DOHH2 (cell line): Measurements from ENCODE around the gene MRTFB.

Experiments used
- H3F3A ChIP-seq: fragments of 200-600 bp; sonication (generic), shearing (Covaris generic); 2 replicates; pipeline ENCODE4 v1.6.0; 2016; ENCODE audit warnings: antibody characterized with exemption, mild to moderate bottlenecking; ENCODE audit not compliant: control insufficient read depth, insufficient read depth
- H3K27ac ChIP-seq: fragments of 200-600 bp; sonication (generic); 2 replicates; pipeline ENCODE4 v1.5.1; 2014; ENCODE audit warnings: low read depth, mild to moderate bottlenecking, low read length, moderate library complexity
- H3K27me3 ChIP-seq: fragments of 200-600 bp; sonication (generic); 2 replicates; pipeline ENCODE4 v1.6.1; 2014; ENCODE audit warnings: mild to moderate bottlenecking, low read length, mixed read lengths; ENCODE audit not compliant: control insufficient read depth
- H3K36me3 ChIP-seq: fragments of 200-600 bp; sonication (generic); 2 replicates; pipeline ENCODE4 v1.6.1; 2014; ENCODE audit warnings: mild to moderate bottlenecking, low read length, moderate library complexity, mixed read lengths; ENCODE audit not compliant: control insufficient read depth
- H3K4me1 ChIP-seq: fragments of 200-600 bp; sonication (generic); 2 replicates; pipeline ENCODE4 v1.6.1; 2014; ENCODE audit warnings: mild to moderate bottlenecking, low read length, mixed read lengths; ENCODE audit not compliant: control insufficient read depth
- H3K4me2 ChIP-seq: fragments of 200-600 bp; sonication (generic); 2 replicates; pipeline ENCODE4 v1.6.0; 2014; ENCODE audit warnings: mild to moderate bottlenecking, low read length, moderate library complexity
- H3K4me3 ChIP-seq: fragments of 200-600 bp; sonication (generic); 2 replicates; pipeline ENCODE4 v1.5.1; 2014; ENCODE audit warnings: mild to moderate bottlenecking, low read length, mixed read lengths
- H3K79me2 ChIP-seq: fragments of 200-600 bp; sonication (generic); 2 replicates; pipeline ENCODE4 v1.6.1; 2014; ENCODE audit warnings: mild to moderate bottlenecking, low read length, mixed read lengths; ENCODE audit not compliant: control insufficient read depth
- H3K9me2 ChIP-seq: fragments of 200-600 bp; sonication (generic); replicated peaks from 2 replicates; pipeline ENCODE4 v1.6.1; 2014; ENCODE audit warnings: mild to moderate bottlenecking, low read length, mixed read lengths; ENCODE audit not compliant: control insufficient read depth
- H3K9me3 ChIP-seq: fragments of 200-600 bp; sonication (generic); 2 replicates; pipeline ENCODE4 v1.6.1; 2014; ENCODE audit warnings: antibody characterized with exemption, low read length, mixed read lengths; ENCODE audit not compliant: control insufficient read depth, insufficient read depth
- H4K20me1 ChIP-seq: fragments of 200-600 bp; sonication (generic); 2 replicates; pipeline ENCODE4 v1.6.0; 2014; ENCODE audit warnings: low read depth, mild to moderate bottlenecking, antibody characterized with exemption, low read length, moderate library complexity; ENCODE audit not compliant: control insufficient read depth, insufficient read depth
- CTCF ChIP-seq: fragments of 200-600 bp; sonication (generic); IDR thresholded peaks from one replicate; pipeline ENCODE4 v1.5.1; 2014; ENCODE audit warnings: antibody characterized with exemption, mild to moderate bottlenecking, low read depth, low read length; ENCODE audit not compliant: poor library complexity, severe bottlenecking
- EZH2phosphoT487 ChIP-seq: fragments of 200-600 bp; sonication (generic); IDR thresholded peaks from 2 replicates; pipeline ENCODE4 v1.6.1; 2017; ENCODE audit warnings: borderline replicate concordance, mild to moderate bottlenecking, antibody characterized with exemption, low read length, moderate library complexity, mixed read lengths

The MRTFB gene

DNA sequence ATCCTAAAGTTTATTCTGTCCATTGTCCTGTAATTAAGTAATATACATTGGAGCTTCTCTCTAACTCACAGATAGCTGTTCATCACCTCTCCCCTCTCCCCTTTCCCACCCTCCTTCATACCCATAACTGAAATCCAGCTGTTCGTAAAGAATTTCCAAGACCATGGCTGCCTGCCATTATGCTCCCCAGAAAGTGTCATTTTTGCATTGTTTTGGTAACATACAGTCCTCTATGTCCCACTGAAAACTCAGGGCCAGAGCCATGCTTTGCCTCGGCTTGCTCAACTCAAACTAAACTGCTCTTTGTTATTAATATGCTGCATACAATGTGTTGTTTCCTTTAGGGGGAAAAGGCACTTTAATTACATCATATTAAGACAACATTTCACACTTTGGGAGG, 132.0 kb downstream of the MRTFB start:
- no peak overlapping the region for H3K4me2 ChIP-seq
- TF ChIP-seq CTCF: no peak
- no peak overlapping the region for H3K4me3 ChIP-seq
- no peaks in the 10 kb centered on the region for H4K20me1 ChIP-seq
- H3F3A ChIP-seq: no peaks in the 10 kb centered on the region
- H3K79me2 ChIP-seq: no peaks in the 10 kb centered on the region
- no peaks in the 10 kb centered on the region for H3K36me3 ChIP-seq
- no peaks in the 10 kb centered on the region for H3K9me3 ChIP-seq
- H3K27ac ChIP-seq: no peak overlapping the region
- H3K4me1 ChIP-seq: no peaks in the 10 kb centered on the region
- H3K9me2 ChIP-seq: no peaks in the 10 kb centered on the region
- H3K27me3 ChIP-seq: no peaks in the 10 kb centered on the region

- H3K9me2 ChIP-seq: no peaks in the 10 kb centered on the region
- H3K9me3 ChIP-seq: no peaks in the 10 kb centered on the region
- no peak overlapping the region for H3K4me3 ChIP-seq
- H4K20me1 ChIP-seq: no peaks in the 10 kb centered on the region
- no peak for TF ChIP-seq EZH2phosphoT487
- TF ChIP-seq CTCF: no peak
- H3K27me3 ChIP-seq: no peaks in the 10 kb centered on the region
- H3K27ac ChIP-seq: no peak overlapping the region
- no peaks in the 10 kb centered on the region for H3K4me1 ChIP-seq
- no peak overlapping the region for H3K4me2 ChIP-seq
- H3F3A ChIP-seq: no peaks in the 10 kb centered on the region
- no peaks in the 10 kb centered on the region for H3K36me3 ChIP-seq
- H3K79me2 ChIP-seq: no peaks in the 10 kb centered on the region
Observed at GRCh38 chr16:14205666-14206065, 134.5 kb downstream of the MRTFB start.

DNA sequence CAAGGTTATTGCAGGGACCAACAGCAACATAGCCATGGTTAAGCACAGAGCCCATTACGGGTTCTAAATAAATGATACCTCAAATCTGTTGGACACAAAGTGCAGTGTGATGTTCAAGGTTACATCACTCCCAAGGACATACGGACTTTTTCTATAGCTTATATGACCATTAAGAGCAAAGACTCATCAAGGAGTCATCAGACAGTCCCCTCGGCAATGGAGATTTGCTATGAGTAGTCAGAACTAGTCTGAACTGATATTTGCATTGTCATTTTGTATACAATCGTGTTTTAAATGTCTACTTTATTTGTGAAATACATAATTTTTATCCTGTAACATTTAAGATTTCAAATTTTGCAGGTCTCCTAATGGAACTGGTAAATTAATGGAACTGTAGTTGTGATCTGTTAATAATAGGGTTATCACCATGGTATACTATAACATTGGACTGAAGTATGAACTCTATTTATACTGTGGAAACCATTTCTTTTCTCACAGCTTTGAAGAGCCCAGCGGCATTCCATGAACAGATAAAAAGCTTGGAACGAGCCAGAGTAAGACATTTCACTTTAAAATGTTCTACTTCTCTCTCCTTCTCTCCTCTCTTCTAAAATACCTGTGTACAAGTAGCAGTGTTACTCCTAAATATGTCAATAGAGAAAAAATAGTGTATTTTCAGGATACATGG, 140.9 kb downstream of the MRTFB start:
- H3K4me3 ChIP-seq: no peak overlapping the region

More for the DNA sequence above, 140.9 kb downstream of the MRTFB start:
- no peaks in the 10 kb centered on the region for H3K27me3 ChIP-seq
- H3K27ac ChIP-seq: no peak overlapping the region
- TF ChIP-seq EZH2phosphoT487 (no peak), CTCF (no peak)
- H3K9me3 ChIP-seq: no peaks in the 10 kb centered on the region
- no peaks in the 10 kb centered on the region; the same call in 1 of the 2 replicates for H3K36me3 ChIP-seq
- no peak overlapping the region for H3K4me2 ChIP-seq
- no peaks in the 10 kb centered on the region for H3F3A ChIP-seq
- no peaks in the 10 kb centered on the region for H3K4me1 ChIP-seq
- no peaks in the 10 kb centered on the region for H3K9me2 ChIP-seq
- no peaks in the 10 kb centered on the region for H3K79me2 ChIP-seq
- no peaks in the 10 kb centered on the region for H4K20me1 ChIP-seq
